Peyer's patch (tissue), 4 donors: Measurements from ENCODE around the gene ICA1.

Experiments
- CTCF ChIP-seq, 6 experiments: fragments of 450-650 bp in 4 of 6; fragments of 200-600 bp in 2 of 6; sonication (generic) in 1 of 6; IDR thresholded peaks; one replicate each; pipeline ENCODE4 v1.5.1; 2017 to 2019; ENCODE audit warnings: antibody characterized with exemption in 6 of 6, mild to moderate bottlenecking in 3 of 6, moderate library complexity in 1 of 6
- POLR2A ChIP-seq, 2 donors: fragments of 450-650 bp; IDR thresholded peaks; one replicate each; pipeline ENCODE4 v1.5.1; 2017; ENCODE audit warnings: antibody characterized with exemption in 2 of 2, mild to moderate bottlenecking in 2 of 2, moderate library complexity in 2 of 2

GRCh38 chr7:8228068-8228467, 33.9 kb downstream of the ICA1 start:
- TF ChIP-seq CTCF (IDR thresholded peaks at IDR 0.05) (no peak), POLR2A (IDR thresholded peaks at IDR 0.05) (no peak)
